ENCODE data around the gene TOMM20. TPM values are rescaled to one million over a fixed set of nuclear protein-coding genes. Genes with fewer than 3 reads are reported as not detected.

The TOMM20 gene
- total and polyA plus RNA-seq, 2 of the 8 experiments (the other 6 are each of a cell fraction or from before 2014, with no cell fraction given), result 71.4 to 168 TPM

DNA sequence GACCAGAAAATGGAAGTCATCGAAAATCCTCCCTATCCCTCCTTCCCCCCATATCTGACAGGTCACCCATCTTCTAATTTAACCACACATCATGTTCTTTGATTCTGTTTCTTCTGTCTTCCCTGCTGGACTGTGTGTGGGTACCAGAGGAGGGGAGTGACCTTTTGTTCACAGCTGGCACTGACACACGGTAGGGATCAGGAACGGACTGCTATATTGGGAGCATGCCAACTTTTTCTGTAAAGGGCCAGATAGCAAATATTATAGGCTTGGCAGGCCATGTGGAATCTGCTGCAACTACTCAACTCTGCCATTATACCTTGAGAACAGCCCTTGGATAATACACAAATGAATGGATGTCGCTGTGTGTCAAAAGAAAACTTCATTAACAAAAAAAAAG, 7.5 kb upstream of the TOMM20 start:
- peaks cover 25 to 68% (median 46%) of the 10 kb centered on the region in 4 experiments for H3K36me3 ChIP-seq (ENCODE audit: control insufficient read depth in 2 of 4, insufficient read depth in 4 of 4, low read length in 3 of 4)
- WGBS, 2 experiments (ENCODE audit: extremely low coverage in 1 of 2, insufficient coverage in 1 of 2, insufficient read length in 1 of 2, insufficient replicate concordance in 2 of 2, low coverage in 1 of 2, low lambda C conversion rate in 2 of 2, missing lambda C conversion rate in 1 of 2), result 88% methylated on average over 4 of the region's 4 CpGs; no CpG with 5 or more reads in 1 of the 2 experiments
- DNase-seq (ENCODE audit: low read depth in 1 of 2, low spot score in 2 of 2), result peak in 1 of 2 experiments; percentile 11
- TF ChIP-seq TAF7 (optimal IDR thresholded peaks at IDR 0.05; ENCODE audit: borderline replicate concordance, low read depth, low read length), result no peak
- no peak for TF ChIP-seq BRCA1 (IDR thresholded peaks at IDR 0.05; ENCODE audit: low read depth, low read length)
- TF ChIP-seq, protein P1, sequence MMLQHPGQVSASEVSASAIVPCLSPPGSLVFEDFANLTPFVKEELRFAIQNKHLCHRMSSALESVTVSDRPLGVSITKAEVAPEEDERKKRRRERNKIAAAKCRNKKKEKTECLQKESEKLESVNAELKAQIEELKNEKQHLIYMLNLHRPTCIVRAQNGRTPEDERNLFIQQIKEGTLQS (IDR thresholded peaks at IDR 0.05; ENCODE audit: insufficient read depth, low read depth, low read length), result no peak
- TF ChIP-seq, protein P2, sequence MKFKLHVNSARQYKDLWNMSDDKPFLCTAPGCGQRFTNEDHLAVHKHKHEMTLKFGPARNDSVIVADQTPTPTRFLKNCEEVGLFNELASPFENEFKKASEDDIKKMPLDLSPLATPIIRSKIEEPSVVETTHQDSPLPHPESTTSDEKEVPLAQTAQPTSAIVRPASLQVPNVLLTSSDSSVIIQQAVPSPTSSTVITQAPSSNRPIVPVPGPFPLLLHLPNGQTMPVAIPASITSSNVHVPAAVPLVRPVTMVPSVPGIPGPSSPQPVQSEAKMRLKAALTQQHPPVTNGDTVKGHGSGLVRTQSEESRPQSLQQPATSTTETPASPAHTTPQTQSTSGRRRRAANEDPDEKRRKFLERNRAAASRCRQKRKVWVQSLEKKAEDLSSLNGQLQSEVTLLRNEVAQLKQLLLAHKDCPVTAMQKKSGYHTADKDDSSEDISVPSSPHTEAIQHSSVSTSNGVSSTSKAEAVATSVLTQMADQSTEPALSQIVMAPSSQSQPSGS (IDR thresholded peaks at IDR 0.05; ENCODE audit: low read length), result no peak
- TF ChIP-seq RNF2 (IDR thresholded peaks at IDR 0.05; ENCODE audit: borderline replicate concordance, low read depth, low read length, missing control alignments, poor library complexity, severe bottlenecking), result no peak
- TF ChIP-seq SP4 (IDR thresholded peaks at IDR 0.05; ENCODE audit: low read length), result no peak
- no peak for TF ChIP-seq ASH2L (IDR thresholded peaks at IDR 0.05; ENCODE audit: low read length)
- no peak for TF ChIP-seq SAP30 (IDR thresholded peaks at IDR 0.05; ENCODE audit: insufficient read depth, insufficient replicate concordance, low read length)
- TF ChIP-seq POU5F1 (IDR thresholded peaks at IDR 0.05; ENCODE audit: low read depth, low read length), result no peak
- no peak for TF ChIP-seq EZH2 (IDR thresholded peaks at IDR 0.05; ENCODE audit: low read depth, low read length, severe bottlenecking)
- TF ChIP-seq CHD1 (IDR thresholded peaks at IDR 0.05; ENCODE audit: low read depth, low read length), result no peak
- TF ChIP-seq SP2 (IDR thresholded peaks at IDR 0.05; ENCODE audit: low read length), result no peak

More for the DNA sequence above, 7.5 kb upstream of the TOMM20 start:
- Histone ChIP-seq H2BK15ac (ENCODE audit: low read length) (no peak overlapping the region), H3K14ac (ENCODE audit: insufficient read length) (no peak overlapping the region), H3K4me3 (ENCODE audit: extremely low read depth in 1 of 4, insufficient read depth in 2 of 4, low read depth in 3 of 4, low read length in 4 of 4) (no peak overlapping the region), H2AK5ac (ENCODE audit: low read depth, low read length) (no peak overlapping the region), H3K27me3 (replicated peaks in 1 of 4; ENCODE audit: control insufficient read depth in 3 of 4, extremely low read depth in 1 of 4, insufficient read depth in 3 of 4, low read length in 3 of 4) (no peaks in the 10 kb centered on the region), H2AFZ (ENCODE audit: low read length) (no peak overlapping the region), H3K27ac (ENCODE audit: low read depth, low read length) (no peak overlapping the region), H3K23ac (ENCODE audit: insufficient read length) (no peak overlapping the region), H3K56ac (replicated peaks; ENCODE audit: insufficient read length, low read depth, low read length) (no peak overlapping the region), H3K79me1 (ENCODE audit: low read depth, low read length) (no peaks in the 10 kb centered on the region), H3K23me2 (ENCODE audit: low read depth, low read length) (no peaks in the 10 kb centered on the region), H4K8ac (ENCODE audit: extremely low read depth, insufficient read depth, low read length) (no peak overlapping the region), H4K20me1 (replicated peaks in 1 of 2; ENCODE audit: control insufficient read depth in 1 of 2, insufficient read depth in 2 of 2, low read length in 2 of 2) (peaks cover 0 to 3% of the 10 kb centered on the region in 2 experiments), H3K18ac (ENCODE audit: extremely low read depth, low read length) (no peak overlapping the region), H4K91ac (replicated peaks; ENCODE audit: insufficient read length, low read length) (no peak overlapping the region), H3K4me2 (ENCODE audit: insufficient read depth in 1 of 2, low read depth in 2 of 2, low read length in 2 of 2) (no peak overlapping the region), H3K79me2 (ENCODE audit: control insufficient read depth in 1 of 2, insufficient read depth in 2 of 2, low read length in 2 of 2) (no peaks in the 10 kb centered on the region), H2BK120ac (replicated peaks; ENCODE audit: low read depth, low read length) (no peak overlapping the region), H2BK12ac (ENCODE audit: low read depth, low read length) (no peak overlapping the region), H3K4me1 (replicated peaks in 1 of 4; ENCODE audit: control insufficient read depth in 3 of 4, insufficient read depth in 4 of 4, low read length in 3 of 4) (no peaks in the 10 kb centered on the region), H4K5ac (ENCODE audit: insufficient read length, low read depth, low read length) (no peak overlapping the region), H3K9ac (replicated peaks in 1 of 4; ENCODE audit: extremely low read depth in 1 of 4, low read depth in 3 of 4, low read length in 3 of 4) (no peak overlapping the region), H2BK5ac (ENCODE audit: low read depth, low read length) (no peak overlapping the region), H3K4ac (replicated peaks; ENCODE audit: insufficient read length, low read depth, low read length) (no peak overlapping the region), H3K9me3 (ENCODE audit: insufficient read depth in 2 of 2, low read depth in 1 of 2, low read length in 1 of 2) (no peaks in the 10 kb centered on the region), H2BK20ac (ENCODE audit: low read length) (no peak overlapping the region)
- no peak for FAIRE-seq
- ChIA-PET POLR2A (ENCODE audit: partially characterized antibody) (interaction anchor here (1.2 kb wide), 2 partner anchors 12 to 25 kb away, joined by 3 to 4 read pairs; partner anchors contain the start of gene RBM34), CTCF (ENCODE audit: partially characterized antibody) (interaction anchor here (1.1 kb wide), 1 partner anchor 28 kb away, joined by 3 read pairs; no protein-coding TSS in a partner anchor)

Data from H1 (cell line).